ENCODE data around the gene GRK3. TPM values are rescaled to one million over a fixed set of nuclear protein-coding genes. Genes with fewer than 3 reads are reported as not detected.
"Not testable (repeated sequence)": the region's sequence is repeated elsewhere in the genome, so short reads cannot be mapped to it uniquely, and the experiment has no call there.

The GRK3 gene
- total RNA-seq, 4 donors from 2014 or later = 17.2 to 45.1 (median 27.1) TPM

DNA sequence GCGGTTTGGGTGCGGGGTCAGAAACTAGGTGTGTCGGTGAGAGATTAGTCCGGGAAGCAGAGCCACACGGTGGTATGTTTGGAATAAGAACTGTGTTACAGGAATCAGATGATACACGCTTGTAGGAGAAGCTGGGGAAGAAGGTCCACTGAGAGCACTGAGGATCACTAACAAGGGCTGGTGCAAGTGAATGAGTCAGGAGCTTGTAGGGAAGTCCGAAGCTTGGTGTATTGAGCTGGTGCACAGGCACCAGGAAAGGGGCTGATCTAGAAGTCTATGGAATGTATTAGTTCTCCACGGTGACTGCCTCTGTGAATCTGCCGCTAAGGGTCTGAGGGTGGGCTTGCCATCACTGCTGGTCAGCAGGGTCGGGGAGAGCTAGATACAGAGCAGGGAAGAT lies 18.8 kb upstream of the GRK3 start:
- TF ChIP-seq CTCF (IDR thresholded peaks at IDR 0.05) = no peak
- DNase-seq (ENCODE audit: low spot score) = no peak
- ATAC-seq (ENCODE audit: low FRiP score) = no peak

DNA sequence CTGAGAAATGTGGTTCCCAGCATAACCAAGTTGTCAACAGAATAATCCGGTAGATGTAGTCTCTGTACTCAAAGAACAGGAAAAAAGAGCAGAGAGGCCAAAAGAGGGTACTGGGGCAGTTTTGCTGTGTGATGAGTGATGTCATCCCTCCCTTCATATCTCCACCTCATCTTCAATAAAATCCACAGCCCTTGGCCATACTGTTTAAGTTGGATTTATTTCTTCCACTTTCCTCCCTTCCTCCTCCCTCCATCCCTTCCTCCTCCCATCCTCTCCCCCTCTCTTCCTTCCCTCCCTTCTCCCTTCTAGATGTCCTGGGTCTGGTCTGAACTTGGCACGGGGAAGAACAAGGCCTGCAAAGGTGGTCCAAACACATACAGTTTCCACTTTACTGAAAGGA lies 18.2 kb upstream of the GRK3 start:
- DNase-seq (ENCODE audit: low spot score) = no peak
- ATAC-seq (ENCODE audit: low FRiP score) = no peak
- TF ChIP-seq CTCF (IDR thresholded peaks at IDR 0.05) = no peak

- no peak for TF ChIP-seq CTCF (IDR thresholded peaks at IDR 0.05)
- no peak for ATAC-seq (ENCODE audit: low FRiP score)
- DNase-seq (ENCODE audit: low spot score) = no peak
Observed at GRCh38 chr22:25546751-25547150, 17.7 kb upstream of the GRK3 start.

DNA sequence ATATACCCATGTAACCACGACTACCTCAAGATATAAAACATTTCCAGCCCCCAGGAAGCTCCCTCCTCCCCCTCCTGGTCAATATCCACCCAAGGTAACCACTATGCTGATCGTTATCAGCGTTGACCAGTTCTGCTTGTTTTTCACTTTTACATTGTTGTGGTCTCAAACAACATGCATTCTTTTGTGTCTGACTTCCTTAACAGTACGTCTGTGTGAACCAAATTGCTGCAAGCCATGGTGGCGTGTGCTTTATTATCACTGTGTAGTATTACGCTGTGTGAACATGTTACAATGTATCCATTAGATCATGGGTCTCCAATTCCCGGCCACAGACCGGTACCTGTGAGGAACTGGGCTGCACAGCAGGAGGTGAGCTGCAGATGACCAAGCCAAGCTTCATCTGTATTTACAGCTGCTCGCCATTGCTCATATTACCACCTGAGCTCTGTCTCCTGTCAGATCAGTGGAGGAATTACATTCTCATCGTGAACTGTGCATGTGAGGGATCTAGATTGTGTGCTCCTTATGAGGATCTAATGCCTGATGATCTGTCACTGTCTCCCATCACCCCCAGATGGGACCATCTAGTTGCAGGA lies 15.5 kb upstream of the GRK3 start:
- DNase-seq (ENCODE audit: low spot score) = no peak
- no peak for ATAC-seq (ENCODE audit: low FRiP score)
- no peak for TF ChIP-seq CTCF (IDR thresholded peaks at IDR 0.05)

- DNase-seq (ENCODE audit: low spot score) (no peak), ATAC-seq (ENCODE audit: low FRiP score) (no peak)
- no peak for TF ChIP-seq CTCF (IDR thresholded peaks at IDR 0.05)
Observed at GRCh38 chr22:25551396-25551795, 13.1 kb upstream of the GRK3 start.

DNA sequence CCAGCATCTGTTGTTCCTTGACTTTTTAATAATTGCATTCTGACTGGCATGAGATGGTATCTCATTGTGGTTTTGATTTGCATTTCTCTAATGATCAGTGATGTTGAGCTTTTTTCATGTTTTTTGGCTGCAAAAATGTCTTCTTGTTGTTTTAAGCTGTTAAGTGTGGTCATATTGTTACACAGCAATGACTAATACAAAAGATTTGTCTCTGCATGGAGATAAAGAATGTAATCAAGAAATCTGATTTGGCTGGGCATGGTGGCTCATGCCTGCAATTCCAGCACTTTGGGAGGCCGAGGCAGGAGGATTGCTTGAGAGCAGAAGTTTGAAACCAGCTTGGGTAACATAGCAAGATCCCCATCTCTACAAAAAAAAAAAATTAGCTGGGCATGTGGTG lies 12.1 kb upstream of the GRK3 start:
- not testable (repeated sequence) for DNase-seq (ENCODE audit: low spot score); ATAC-seq (ENCODE audit: low FRiP score)

- TF ChIP-seq CTCF (IDR thresholded peaks at IDR 0.05) = no peak
- ATAC-seq (ENCODE audit: low FRiP score) (no peak), DNase-seq (ENCODE audit: low spot score) (no peak)
Observed at GRCh38 chr22:25553131-25553530, 11.3 kb upstream of the GRK3 start.

Data from omental fat pad (tissue), 4 donors.